Lower leg skin (tissue), 4 donors: ENCODE data around the gene SWI5. TPM values are rescaled to one million over a fixed set of nuclear protein-coding genes. Genes with fewer than 3 reads are reported as not detected.

ENCODE experiments used
- DNase-seq, 2 donors: peaks; one replicate each; pipeline ENCODE4 v3.0.0-alpha.2; 2019; ENCODE audit warnings: low spot score in 2 of 2
- H3K4me3 ChIP-seq: fragments of 200-600 bp; sonication (generic); 2 replicates; pipeline ENCODE4 v1.5.1; 2017; ENCODE audit warnings: mild to moderate bottlenecking, low read depth; ENCODE audit not compliant: poor library complexity, severe bottlenecking
- POLR2A ChIP-seq, 2 donors: fragments of 450-650 bp; IDR thresholded peaks; one replicate each; pipeline ENCODE4 v1.6.1; 2016 to 2017; ENCODE audit warnings: antibody characterized with exemption in 2 of 2, mild to moderate bottlenecking in 1 of 2, moderate library complexity in 1 of 2
- WGBS, 2 donors: methylation state at CpG; one replicate each; pipeline ENCODE4 v1.1.5; 2018; 5-methylcytosine and 5-hydroxymethylcytosine counted together
- intact Hi-C: fragments of 100-400 bp; cut with DNase I; formaldehyde crosslinking; loops from one replicate; pipeline ENCODE4 v1.15.0; 2023; ENCODE audit warnings: low total_unique reads
- total RNA-seq, 4 donors: library from RNA; depleted of rRNA; stranded (reverse); fragments of >200 nt; gene quantifications; one replicate each; pipeline ENCODE4 v1.1.0, GENCODE V29; 2016
- TF ChIP-seq, protein P1 (sequence below), 3 donors: fragments of 450-650 bp; IDR thresholded peaks; one replicate each; pipeline ENCODE4 v1.5.1; 2016; ENCODE audit warnings: antibody characterized with exemption in 3 of 3, mild to moderate bottlenecking in 3 of 3, moderate library complexity in 2 of 3

The SWI5 gene
- total RNA-seq, 4 donors from 2014 or later: 12.3 to 31.1 (median 24.8) TPM

- intact Hi-C loops: no loop called here
- TF ChIP-seq, protein P1, sequence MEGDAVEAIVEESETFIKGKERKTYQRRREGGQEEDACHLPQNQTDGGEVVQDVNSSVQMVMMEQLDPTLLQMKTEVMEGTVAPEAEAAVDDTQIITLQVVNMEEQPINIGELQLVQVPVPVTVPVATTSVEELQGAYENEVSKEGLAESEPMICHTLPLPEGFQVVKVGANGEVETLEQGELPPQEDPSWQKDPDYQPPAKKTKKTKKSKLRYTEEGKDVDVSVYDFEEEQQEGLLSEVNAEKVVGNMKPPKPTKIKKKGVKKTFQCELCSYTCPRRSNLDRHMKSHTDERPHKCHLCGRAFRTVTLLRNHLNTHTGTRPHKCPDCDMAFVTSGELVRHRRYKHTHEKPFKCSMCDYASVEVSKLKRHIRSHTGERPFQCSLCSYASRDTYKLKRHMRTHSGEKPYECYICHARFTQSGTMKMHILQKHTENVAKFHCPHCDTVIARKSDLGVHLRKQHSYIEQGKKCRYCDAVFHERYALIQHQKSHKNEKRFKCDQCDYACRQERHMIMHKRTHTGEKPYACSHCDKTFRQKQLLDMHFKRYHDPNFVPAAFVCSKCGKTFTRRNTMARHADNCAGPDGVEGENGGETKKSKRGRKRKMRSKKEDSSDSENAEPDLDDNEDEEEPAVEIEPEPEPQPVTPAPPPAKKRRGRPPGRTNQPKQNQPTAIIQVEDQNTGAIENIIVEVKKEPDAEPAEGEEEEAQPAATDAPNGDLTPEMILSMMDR (IDR thresholded peaks at IDR 0.05): no peak
- no peak for TF ChIP-seq POLR2A (IDR thresholded peaks at IDR 0.05)
- no peak for DNase-seq
- H3K4me3 ChIP-seq: no peak overlapping the region
- WGBS, 2 donors: 96 to 97% methylated on average over 6 of the region's 6 CpGs
Measured at GRCh38 chr9:128282500-128282899, 6.4 kb downstream of the SWI5 start.

DNA sequence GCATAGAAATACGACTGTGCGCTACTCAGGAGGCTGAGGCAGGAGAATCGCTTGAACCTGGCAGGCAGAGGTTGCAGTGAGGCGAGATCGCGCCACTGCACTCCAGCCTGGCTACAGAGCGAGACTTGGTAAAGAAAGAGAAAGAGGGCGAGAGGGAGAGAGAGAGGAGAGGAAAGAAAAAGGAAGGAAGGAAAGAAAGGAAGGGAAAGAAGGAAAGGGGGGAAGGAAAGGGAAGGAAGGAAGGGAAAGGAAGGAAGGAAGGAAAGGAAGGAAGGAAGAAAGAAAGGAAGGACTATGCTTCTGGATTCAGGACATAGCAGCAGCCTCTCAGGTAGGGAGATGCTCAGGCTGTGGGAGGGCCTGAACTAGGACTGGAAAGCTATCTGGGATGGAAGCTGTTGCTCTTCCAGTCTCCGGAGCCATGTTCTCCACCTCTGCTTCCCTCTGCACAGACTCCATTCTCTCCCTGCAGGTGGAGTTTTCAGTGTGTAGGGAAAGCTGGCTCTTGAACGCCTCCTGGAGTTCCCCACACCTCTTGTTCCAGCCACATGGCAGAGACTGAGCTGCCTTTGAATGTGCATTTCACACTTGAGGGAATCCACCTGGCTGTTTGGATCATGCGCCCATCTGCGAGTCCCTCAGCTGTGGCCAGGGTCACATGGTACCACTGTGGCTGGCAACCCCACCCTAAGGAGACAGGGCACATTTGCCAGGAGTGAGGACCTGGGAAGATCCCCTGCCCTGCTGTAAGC lies 9.1 kb downstream of the SWI5 start:
- intact Hi-C loops: loop anchor here (5.0 kb wide), 2 partner anchors 57 to 342 kb away; partner anchors contain the start of gene SLC27A4
- TF ChIP-seq, protein P1 (IDR thresholded peaks at IDR 0.05): no peak
- no peak for TF ChIP-seq POLR2A (IDR thresholded peaks at IDR 0.05)
- H3K4me3 ChIP-seq: no peak overlapping the region
- no peak for DNase-seq
- WGBS, 2 donors: 94 to 95% methylated on average over 12 of the region's 12 CpGs

DNA sequence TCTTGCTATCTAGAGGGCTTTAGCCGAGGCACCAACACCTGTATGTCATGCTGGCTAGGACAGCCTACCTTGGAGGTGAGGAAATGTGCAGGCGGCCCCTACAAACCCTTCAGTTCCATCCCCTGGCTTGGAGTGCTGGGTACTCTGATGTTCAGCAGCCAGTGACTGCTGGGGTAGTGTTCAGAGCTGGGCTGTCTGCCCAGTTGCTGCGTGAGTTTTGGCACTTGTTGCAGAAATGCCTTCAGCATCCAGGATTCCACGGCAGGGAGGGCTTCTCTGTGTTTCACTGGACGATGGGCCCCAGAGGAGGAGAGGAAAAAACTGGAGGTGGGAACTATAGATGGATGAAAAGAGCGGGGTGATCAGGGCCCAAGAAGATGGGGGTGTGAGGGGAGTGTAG lies 10.4 kb downstream of the SWI5 start:
- no peak overlapping the region for H3K4me3 ChIP-seq
- 61 to 73% methylated on average over 6 of the region's 6 CpGs for WGBS, 2 donors
- intact Hi-C loops: loop anchor here (5.0 kb wide), 2 partner anchors 56 to 341 kb away; partner anchors contain the start of gene SLC27A4
- no peak for TF ChIP-seq POLR2A (IDR thresholded peaks at IDR 0.05)
- TF ChIP-seq, protein P1 (IDR thresholded peaks at IDR 0.05): no peak
- DNase-seq: no peak

GRCh38 chr9:128288273-128289004 lies 12.4 kb downstream of the SWI5 start:
- no peak for DNase-seq
- TF ChIP-seq, protein P1 (IDR thresholded peaks at IDR 0.05): no peak
- TF ChIP-seq POLR2A (IDR thresholded peaks at IDR 0.05): no peak
- 84 to 85% methylated on average over 9 to 11 of the region's 11 CpGs for WGBS, 2 donors
- H3K4me3 ChIP-seq: no peak overlapping the region
- intact Hi-C loops: loop anchor here (5.0 kb wide), 2 partner anchors 54 to 339 kb away; partner anchors contain the start of gene SLC27A4

DNA sequence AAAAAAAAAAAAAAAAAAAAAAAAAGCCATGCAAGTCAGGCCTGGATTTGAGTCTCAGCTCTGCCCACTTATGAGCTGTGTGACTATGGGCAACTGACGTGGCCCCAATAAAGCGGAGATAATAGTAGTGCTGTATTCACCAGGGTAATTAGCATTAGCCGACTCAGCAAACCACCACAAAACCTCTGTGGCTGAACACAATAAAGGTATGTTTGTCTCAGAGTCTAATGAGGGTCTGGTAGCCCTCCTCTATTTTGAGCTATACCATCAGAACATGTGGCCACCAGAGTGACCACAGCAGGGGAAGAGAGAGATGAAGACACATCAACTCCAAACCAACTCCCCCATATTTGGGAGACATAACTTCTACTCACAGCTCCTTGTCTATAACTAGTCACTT lies 15.9 kb downstream of the SWI5 start:
- H3K4me3 ChIP-seq: no peak overlapping the region
- 80 to 88% methylated on average over 3 of the region's 3 CpGs for WGBS, 2 donors
- intact Hi-C loops: no loop called here
- TF ChIP-seq, protein P1 (IDR thresholded peaks at IDR 0.05): no peak
- no peak for TF ChIP-seq POLR2A (IDR thresholded peaks at IDR 0.05)
- DNase-seq: no peak
